Fibroblast of peridontal ligament (primary cell): ENCODE results near the gene PLA2G6.

ENCODE experiments used
- DNase-seq: peaks from one replicate; pipeline ENCODE4 v3.0.0-alpha.2; 2010; ENCODE audit errors: extremely low read depth

Gene PLA2G6

DNA sequence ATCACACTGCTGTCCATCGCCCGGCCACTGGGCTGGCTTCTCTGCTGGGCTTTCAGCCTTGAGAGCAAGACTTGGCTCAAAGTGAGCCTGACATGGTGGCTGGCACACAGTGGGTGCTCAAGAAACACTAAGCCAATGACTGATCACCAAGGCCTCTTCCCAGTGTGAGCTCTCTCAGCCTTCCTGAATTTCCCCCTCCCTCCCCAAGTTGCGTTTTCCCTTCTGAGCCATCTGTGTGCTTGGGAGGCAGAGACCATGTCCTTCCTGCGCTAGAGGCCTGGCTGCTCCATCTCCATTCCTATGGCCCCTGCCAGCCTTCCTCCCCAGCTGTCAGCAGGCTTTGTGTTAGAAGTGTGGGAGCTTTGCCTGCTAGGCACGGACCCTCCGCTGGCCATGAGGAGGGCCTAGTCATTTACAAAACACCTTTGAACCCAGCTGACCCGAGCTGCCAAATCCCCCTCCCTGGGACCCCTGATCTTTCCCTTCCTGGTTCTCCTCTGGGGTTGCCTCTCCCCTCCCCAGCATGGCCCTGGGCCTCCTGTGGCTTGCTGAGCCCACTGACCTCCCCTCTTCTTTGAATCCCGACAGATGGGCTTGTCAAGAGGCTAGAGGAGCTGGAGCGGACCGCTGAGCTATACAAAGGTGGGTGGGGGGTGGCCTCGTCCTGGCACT lies 111.2 kb downstream of the PLA2G6 start:
- no peak for DNase-seq

DNA sequence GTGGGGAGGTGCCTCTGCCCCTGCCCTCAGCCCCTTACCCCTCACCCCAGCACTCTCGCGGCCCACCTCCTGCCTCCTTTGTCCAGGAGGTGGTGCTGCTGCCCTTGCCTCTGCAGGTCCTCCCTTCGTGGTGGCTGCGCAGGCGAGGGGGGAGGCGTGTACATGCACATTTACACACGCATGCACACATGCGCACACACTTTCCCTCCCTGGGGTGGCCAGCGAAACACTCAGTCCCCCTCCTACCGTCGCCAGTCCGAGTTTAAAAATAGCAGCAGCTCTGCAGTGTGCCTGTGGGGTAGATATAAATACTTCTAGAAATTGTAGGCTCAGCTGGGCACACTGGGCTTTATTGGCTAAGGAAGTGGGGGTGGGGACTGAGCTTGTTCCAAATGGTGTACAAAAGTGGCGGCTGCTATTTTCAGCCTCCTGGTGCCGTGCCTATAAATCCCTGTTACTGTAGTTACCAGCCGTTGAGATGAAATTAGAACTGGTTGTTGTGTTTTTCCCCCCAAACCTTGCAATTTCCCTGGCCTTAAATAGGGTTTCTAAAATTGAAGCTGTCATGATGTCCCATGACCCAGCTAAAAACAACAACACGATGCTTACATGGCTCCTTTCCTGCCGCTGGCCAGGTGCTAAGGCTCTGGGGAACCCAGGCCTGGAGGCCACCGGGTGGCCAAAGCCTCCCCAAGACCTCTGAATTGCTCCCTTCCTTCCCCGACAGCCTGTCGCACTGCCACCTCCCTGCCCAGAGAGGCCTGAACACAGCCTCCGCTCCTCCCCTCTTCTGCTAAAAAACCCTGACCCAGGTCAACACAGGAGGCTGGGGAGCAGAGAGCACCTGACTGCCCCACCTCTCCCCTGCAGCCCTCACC lies 112.0 kb downstream of the PLA2G6 start:
- peak; percentile 77 for DNase-seq

DNA sequence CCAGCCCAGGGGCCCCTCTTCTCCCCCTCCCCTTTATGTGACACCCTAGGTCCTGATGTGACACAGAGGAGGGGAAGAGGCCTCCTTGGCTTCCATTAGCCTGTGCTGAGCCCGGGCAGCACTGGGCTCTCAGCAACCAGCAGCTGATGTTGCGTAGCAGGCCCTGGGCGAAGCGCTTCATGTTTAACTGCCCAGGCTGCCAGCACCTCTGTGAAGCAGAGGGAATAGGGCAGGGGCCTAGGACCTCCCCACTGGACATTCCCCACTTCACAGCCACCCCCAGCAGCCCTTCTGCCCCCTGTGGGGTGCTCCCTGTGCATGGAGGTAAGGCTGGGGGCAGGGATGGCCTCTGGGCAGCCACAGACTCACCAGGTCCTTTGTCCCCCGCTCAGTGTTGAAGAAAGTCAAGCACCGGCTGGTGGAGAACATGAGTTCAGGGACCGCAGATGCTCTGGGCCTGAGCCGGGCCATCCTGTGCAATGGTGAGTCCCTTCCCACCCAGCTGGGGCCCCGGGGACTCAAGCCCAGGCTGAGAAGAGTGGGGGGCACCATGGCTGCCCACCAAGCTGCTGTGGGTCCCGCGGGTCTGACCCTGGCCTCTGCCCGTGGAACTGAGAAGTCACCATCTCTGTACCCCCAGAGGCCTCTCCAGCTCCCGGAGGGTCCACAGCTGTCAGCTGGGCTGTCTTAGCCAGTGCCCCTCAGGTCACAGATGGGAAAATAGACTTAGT lies 112.8 kb downstream of the PLA2G6 start:
- no peak for DNase-seq

DNA sequence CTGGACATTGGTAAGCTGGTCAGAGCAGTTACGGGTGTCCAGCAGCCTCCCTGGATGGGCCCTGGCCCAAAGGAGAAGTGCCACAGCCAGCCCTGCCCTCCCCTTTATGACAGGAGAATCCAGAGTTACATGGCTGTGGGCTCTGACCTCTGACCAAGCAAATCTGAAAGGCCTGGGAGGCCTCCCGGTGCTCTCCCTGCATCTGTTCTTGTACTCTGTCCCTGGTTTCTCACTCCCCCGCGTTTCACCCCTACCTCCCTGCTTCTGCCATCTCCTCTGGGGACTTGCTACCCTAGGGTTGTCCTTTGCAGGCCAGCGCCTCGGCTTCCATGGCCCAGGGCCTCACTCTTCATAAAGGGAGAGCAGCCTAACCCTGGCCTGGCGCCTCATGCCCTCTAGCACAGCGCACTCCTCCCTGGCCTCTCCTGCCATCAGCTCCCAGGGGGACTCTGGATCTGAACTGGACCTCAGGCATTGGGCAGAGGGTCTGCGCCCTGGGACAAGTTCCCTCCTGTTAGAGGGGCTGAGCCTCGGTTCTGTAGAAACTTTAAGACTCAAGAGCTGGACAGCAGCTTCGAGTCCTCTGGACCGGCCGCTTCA lies 113.8 kb downstream of the PLA2G6 start:
- DNase-seq = no peak

DNA sequence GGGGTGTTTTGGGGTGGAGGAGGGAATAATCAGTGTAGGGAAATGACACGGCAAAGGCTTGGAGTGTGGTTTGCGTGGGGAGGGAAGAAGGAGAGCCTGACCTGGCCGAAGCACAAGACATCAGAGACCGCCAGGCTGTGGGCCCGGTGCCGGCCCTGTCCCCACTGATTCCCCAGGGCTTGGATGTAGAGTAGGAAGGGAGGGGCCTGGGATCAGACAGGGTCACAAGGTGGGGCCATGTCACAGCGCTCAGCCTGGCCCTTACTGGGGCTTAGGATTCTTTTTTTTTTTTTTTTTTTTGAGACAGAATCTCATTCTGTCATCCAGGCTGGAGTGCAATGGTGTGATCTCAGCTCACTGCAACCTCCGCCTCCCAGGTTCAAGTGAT lies 114.6 kb downstream of the PLA2G6 start:
- DNase-seq = no peak

DNA sequence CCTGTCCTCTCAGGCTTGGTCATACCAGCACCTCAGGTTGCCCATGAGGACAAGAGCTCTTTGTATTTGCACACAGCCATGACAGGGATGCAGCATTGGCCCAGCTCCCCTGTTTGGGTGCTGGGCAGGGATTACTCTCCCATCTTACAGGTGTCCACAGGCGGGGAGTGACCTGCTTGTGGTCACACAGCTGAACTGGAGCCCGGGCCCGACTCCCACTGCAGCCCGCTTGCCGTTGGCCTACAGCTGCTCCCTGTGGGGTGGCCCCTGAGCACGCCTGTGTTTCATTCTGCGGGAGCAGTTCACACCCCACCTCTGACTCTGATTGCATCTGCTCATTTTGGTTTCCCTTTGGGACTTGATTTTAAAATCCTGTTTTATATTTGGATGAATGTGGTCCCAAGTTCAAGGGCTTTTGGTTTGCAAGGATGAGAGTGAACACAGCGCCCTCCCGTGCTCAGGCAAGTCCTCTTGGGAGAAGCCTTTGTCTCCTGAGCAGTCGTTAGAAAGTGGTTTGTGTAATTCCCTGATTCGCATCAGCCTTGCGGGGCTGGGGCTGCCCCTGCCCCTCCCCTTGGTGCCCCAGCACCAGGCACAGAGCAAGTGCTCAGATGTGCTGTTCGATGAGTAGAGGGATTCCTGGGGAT lies 115.1 kb downstream of the PLA2G6 start:
- DNase-seq = no peak

DNA sequence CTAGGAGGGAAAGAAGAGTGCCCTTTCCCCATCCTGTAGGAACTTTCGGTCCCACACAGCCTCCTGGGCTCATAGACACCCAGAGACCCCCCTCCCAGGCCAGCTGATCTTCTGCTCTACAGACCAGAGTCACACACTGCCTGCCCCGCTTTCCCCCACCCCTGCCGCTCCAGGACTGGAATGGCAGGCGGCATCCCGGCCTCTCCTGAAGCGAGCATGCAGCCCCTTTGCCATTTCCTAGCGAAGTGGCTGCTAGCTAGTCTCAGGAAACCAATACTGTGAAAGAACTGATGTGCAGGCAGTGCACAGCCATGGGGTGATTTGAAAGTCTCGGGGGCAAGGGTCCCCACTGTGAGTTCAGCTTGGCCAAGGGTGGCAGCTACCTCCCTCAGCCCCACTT lies 116.1 kb downstream of the PLA2G6 start:
- no peak for DNase-seq

DNA sequence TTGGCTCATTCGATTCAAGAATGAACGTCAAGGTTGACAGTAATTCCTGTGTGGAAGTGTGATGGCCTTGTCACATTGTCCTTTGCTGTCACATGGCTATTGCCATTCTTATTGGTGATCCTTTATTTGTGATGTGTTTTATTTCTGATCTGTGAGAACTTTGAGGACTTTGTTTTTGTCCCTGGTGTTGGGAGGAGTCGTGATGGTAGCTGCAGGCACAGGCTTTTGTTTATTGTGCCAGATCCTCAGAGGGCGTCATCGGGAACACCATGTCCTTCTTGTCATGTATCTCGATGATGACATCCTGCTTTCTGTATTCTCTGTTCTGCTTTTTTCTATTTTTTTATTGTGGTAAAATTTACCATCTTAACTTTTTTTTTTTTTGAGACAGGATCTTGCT lies 118.8 kb downstream of the PLA2G6 start:
- no peak for DNase-seq
